DND-41 (cell line): Measurements from ENCODE around the gene METTL25.
"Not testable (repeated sequence)": the region's sequence is repeated elsewhere in the genome, so short reads cannot be mapped to it uniquely, and the experiment has no call there.

Source experiments
- EZH2 ChIP-seq: IDR thresholded peaks from 3 replicates; pipeline ENCODE4 v1.6.1; 2012; ENCODE audit warnings: borderline replicate concordance, low read depth, mild to moderate bottlenecking, moderate library complexity, low read length, inconsistent platforms; ENCODE audit not compliant: severe bottlenecking
- TF ChIP-seq, protein P1 (sequence below): IDR thresholded peaks from 2 replicates; pipeline ENCODE4 v1.5.1; 2012; ENCODE audit warnings: borderline replicate concordance, low read length, moderate library complexity, mild to moderate bottlenecking; ENCODE audit not compliant: poor library complexity, severe bottlenecking; ENCODE audit errors: extremely low read depth

DNA sequence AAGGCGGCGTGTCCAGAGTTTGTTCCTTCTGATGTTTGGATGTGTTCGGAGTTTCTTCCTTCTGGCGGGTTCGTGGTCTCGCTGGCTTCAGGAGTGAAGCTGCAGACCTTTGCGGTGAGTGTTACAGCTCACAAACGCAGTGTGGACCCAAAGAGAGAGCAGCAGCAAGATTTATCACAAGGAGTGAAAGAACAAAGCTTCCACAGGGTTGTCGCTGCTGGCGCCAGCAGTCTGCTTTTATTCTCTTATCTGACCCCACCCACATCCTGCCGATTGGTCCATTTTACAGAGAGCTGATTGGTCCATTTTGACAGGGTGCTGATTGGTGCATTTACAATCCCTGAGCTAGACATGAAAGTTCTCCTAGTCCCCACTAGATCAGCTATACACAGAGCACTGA is 2.5 kb downstream of the METTL25 start:
- TF ChIP-seq, protein P1, sequence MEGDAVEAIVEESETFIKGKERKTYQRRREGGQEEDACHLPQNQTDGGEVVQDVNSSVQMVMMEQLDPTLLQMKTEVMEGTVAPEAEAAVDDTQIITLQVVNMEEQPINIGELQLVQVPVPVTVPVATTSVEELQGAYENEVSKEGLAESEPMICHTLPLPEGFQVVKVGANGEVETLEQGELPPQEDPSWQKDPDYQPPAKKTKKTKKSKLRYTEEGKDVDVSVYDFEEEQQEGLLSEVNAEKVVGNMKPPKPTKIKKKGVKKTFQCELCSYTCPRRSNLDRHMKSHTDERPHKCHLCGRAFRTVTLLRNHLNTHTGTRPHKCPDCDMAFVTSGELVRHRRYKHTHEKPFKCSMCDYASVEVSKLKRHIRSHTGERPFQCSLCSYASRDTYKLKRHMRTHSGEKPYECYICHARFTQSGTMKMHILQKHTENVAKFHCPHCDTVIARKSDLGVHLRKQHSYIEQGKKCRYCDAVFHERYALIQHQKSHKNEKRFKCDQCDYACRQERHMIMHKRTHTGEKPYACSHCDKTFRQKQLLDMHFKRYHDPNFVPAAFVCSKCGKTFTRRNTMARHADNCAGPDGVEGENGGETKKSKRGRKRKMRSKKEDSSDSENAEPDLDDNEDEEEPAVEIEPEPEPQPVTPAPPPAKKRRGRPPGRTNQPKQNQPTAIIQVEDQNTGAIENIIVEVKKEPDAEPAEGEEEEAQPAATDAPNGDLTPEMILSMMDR: not testable (repeated sequence)
- TF ChIP-seq EZH2: not testable (repeated sequence)
